OCI-LY3 (cell line): Measurements from ENCODE around the gene SEPHS1.

Experiments used
- H2AFZ ChIP-seq: fragments of 200-600, 300-600 bp; shearing (Covaris generic); 2 replicates; pipeline ENCODE4 v1.6.0; 2014; ENCODE audit warnings: antibody characterized with exemption, low read depth, low read length
- H3K27ac ChIP-seq: fragments of 200-600, 300-600 bp; sonication (generic); 2 replicates; pipeline ENCODE4 v1.5.1; 2014; ENCODE audit warnings: mild to moderate bottlenecking, low read length, moderate library complexity, mixed read lengths
- H3K27me3 ChIP-seq: fragments of 200-600, 300-600 bp; sonication (generic); 2 replicates; pipeline ENCODE4 v1.6.1; 2014; ENCODE audit warnings: low read depth, low read length, mixed read lengths
- H3K36me3 ChIP-seq: fragments of 200-600, 300-600 bp; sonication (generic); replicated peaks from 2 replicates; pipeline ENCODE3; 2014; ENCODE audit warnings: low read depth, low read length, mixed read lengths
- H3K4me1 ChIP-seq: fragments of 300-600, 200-600 bp; sonication (generic); 2 replicates; pipeline ENCODE4 v1.6.1; 2014; ENCODE audit warnings: low read length, mixed read lengths
- H3K4me2 ChIP-seq: fragments of 200-600, 300-600 bp; sonication (generic); 2 replicates; pipeline ENCODE4 v1.6.1; 2014; ENCODE audit warnings: low read length, mixed read lengths
- H3K4me3 ChIP-seq: fragments of 300-600, 200-600 bp; sonication (generic); 2 replicates; pipeline ENCODE4 v1.5.1; 2014; ENCODE audit warnings: antibody characterized with exemption, mild to moderate bottlenecking, low read length, moderate library complexity
- H3K79me2 ChIP-seq: fragments of 300-600, 200-600 bp; shearing (Covaris generic); 2 replicates; pipeline ENCODE4 v1.6.1; 2014; ENCODE audit warnings: mild to moderate bottlenecking, low read length, mixed read lengths
- H3K9ac ChIP-seq: fragments of 300-600, 200-600 bp; shearing (Covaris generic); 2 replicates; pipeline ENCODE4 v1.6.0; 2014; ENCODE audit warnings: mild to moderate bottlenecking, low read length, moderate library complexity
- H3K9me3 ChIP-seq: fragments of 200-600, 300-600 bp; shearing (Covaris generic); 2 replicates; pipeline ENCODE4 v1.6.1; 2014; ENCODE audit warnings: low read length, mixed read lengths; ENCODE audit not compliant: insufficient read depth
- H4K20me1 ChIP-seq: fragments of 200-600, 300-600 bp; sonication (generic); 2 replicates; pipeline ENCODE4 v1.6.1; 2016; ENCODE audit warnings: low read length, mixed read lengths; ENCODE audit not compliant: insufficient read depth
- CTCF ChIP-seq: fragments of 200-600, 300-600 bp; sonication (generic); IDR thresholded peaks from 2 replicates; pipeline ENCODE4 v1.5.1; 2014; ENCODE audit warnings: antibody characterized with exemption, low read length, low read depth
- EZH2phosphoT487 ChIP-seq: fragments of 200-600 bp; shearing (Covaris generic); IDR thresholded peaks from 2 replicates; pipeline ENCODE4 v1.6.1; 2018; ENCODE audit warnings: antibody characterized with exemption, mixed run types, low read depth

Gene SEPHS1

GRCh38 chr10:13348216-13349017 lies at the start of gene SEPHS1:
Gene SEPHS1 (minus strand): TSS chr10:13348293. CDS start chr10:13344950, 3,343 bp downstream.
- no peak for TF ChIP-seq EZH2phosphoT487
- peaks cover 50% of the 10 kb centered on the region for H3K4me1 ChIP-seq
- H3K27me3 ChIP-seq: no peaks in the 10 kb centered on the region
- H3K36me3 ChIP-seq: peaks cover 18% of the 10 kb centered on the region
- peak within 1 kb of the TSS; percentile 97 for H3K4me2 ChIP-seq
- H3K4me3 ChIP-seq: peak within 1 kb of the TSS; percentile 89
- no peak within 1 kb of the TSS for H2AFZ ChIP-seq
- no peaks in the 10 kb centered on the region for H4K20me1 ChIP-seq
- no peaks in the 10 kb centered on the region for H3K9me3 ChIP-seq
- peak within 1 kb of the TSS; percentile 91 for H3K27ac ChIP-seq
- peak within 1 kb of the TSS; percentile 97 for H3K9ac ChIP-seq
- peaks cover 58% of the 10 kb centered on the region for H3K79me2 ChIP-seq

DNA sequence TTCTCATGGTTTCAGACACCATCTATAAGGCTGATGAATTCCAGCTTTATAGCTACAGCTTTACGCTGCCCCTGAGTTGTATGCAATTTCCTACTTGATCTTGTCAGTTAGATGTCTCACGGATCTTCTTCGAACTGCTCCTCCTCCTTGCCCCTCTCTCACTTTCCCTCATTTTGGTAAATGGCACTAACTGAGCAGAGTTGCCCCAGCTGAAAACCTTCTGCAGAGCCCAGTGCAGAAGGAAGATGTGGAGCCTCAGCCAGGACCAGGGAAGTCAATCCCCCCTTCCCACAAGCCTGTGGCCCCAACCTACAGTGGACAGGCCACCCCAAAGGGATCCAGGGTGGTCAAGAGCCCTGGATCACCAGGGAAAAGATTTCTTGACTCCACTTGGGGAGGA lies 49.0 kb upstream of the SEPHS1 start:
- Histone ChIP-seq H3K9me3 (no peaks in the 10 kb centered on the region), H4K20me1 (no peaks in the 10 kb centered on the region), H2AFZ (no peak overlapping the region), H3K27ac (no peak overlapping the region), H3K27me3 (no peaks in the 10 kb centered on the region), H3K9ac (no peak overlapping the region), H3K4me1 (no peaks in the 10 kb centered on the region), H3K36me3 (no peaks in the 10 kb centered on the region), H3K79me2 (no peaks in the 10 kb centered on the region), H3K4me3 (no peak overlapping the region), H3K4me2 (no peak overlapping the region)
- TF ChIP-seq CTCF (no peak), EZH2phosphoT487 (no peak)

- Histone ChIP-seq H3K79me2 (no peaks in the 10 kb centered on the region), H4K20me1 (no peaks in the 10 kb centered on the region), H3K4me1 (no peaks in the 10 kb centered on the region), H3K9ac (no peak overlapping the region), H3K4me2 (no peak overlapping the region), H3K4me3 (no peak overlapping the region), H2AFZ (no peak overlapping the region), H3K27ac (no peak overlapping the region), H3K36me3 (no peaks in the 10 kb centered on the region), H3K9me3 (no peaks in the 10 kb centered on the region), H3K27me3 (no peaks in the 10 kb centered on the region)
- no peak for TF ChIP-seq CTCF
- TF ChIP-seq EZH2phosphoT487: no peak
Observed at GRCh38 chr10:13396369-13396768, 48.3 kb upstream of the SEPHS1 start.

GRCh38 chr10:13395540-13395939 lies 47.4 kb upstream of the SEPHS1 start:
- no peak overlapping the region for H3K27ac ChIP-seq
- H3K36me3 ChIP-seq: no peaks in the 10 kb centered on the region

More at GRCh38 chr10:13395540-13395939, 47.4 kb upstream of the SEPHS1 start:
- Histone ChIP-seq H4K20me1 (no peaks in the 10 kb centered on the region), H3K9ac (no peak overlapping the region), H3K9me3 (no peaks in the 10 kb centered on the region), H3K4me1 (peaks cover 6% of the 10 kb centered on the region; the same call in 1 of the 2 replicates), H3K4me2 (no peak overlapping the region), H3K4me3 (no peak overlapping the region), H3K27me3 (no peaks in the 10 kb centered on the region), H2AFZ (no peak overlapping the region), H3K79me2 (no peaks in the 10 kb centered on the region)
- TF ChIP-seq CTCF (no peak), EZH2phosphoT487 (no peak)
